A549 (cell line): Measurements from ENCODE around the gene PROCA1. TPM values are rescaled to one million over a fixed set of nuclear protein-coding genes. Genes with fewer than 3 reads are reported as not detected.

Source experiments
- ATAC-seq, 2 experiments: fragments of 200-7000 bp in 1 of 2; fragments of >200 bp in 1 of 2; cut with Nextera tagmentation in 1 of 2; cut with Tn5 transposase in 1 of 2; 3 replicates each; pipeline versions ENCODE4 v1.8.0 to v1.9.1; 2018 to 2020; ENCODE audit warnings: mild to moderate bottlenecking in 1 of 2, moderate library complexity in 1 of 2
- CTCF ChIA-PET: fragments of 300-600 bp; sonication (Branson Sonifier 250); formaldehyde crosslinking; extraction: SDS; loops from one replicate; lab custom pipeline; 2021; ENCODE audit warnings: antibody characterized with exemption, inconsistent platforms; lab: Yijun Ruan, JAX
- POLR2A ChIA-PET: fragments of 350-600 bp; formaldehyde crosslinking; extraction: SDS; loops from one replicate; lab custom pipeline; 2021; ENCODE audit warnings: antibody characterized with exemption, inconsistent platforms; lab: Yijun Ruan, JAX
- DNase-seq, 2 experiments: peaks; one replicate each; pipeline versions ENCODE4 v3.0.0 to v3.0.0-alpha.2; 2011 to 2016; ENCODE audit warnings: low read depth in 1 of 2, low spot score in 1 of 2
- FAIRE-seq: peaks from 2 replicates; lab custom pipeline; 2011; peaks lifted over from hg19 to GRCh38; lab: Jason Lieb, UNC
- H3K27ac ChIP-seq, 2 experiments: fragments of >200 bp; sonication (Bioruptor Twin); formaldehyde crosslinking; 3 replicates each; pipeline ENCODE4 v1.5.1; 2016 to 2017
- H3K4me1 ChIP-seq: fragments of >200 bp; sonication (Bioruptor Twin); formaldehyde crosslinking; 3 replicates; pipeline ENCODE4 v1.6.1; 2016
- H3K4me2 ChIP-seq: fragments of >200 bp; sonication (Bioruptor Twin); formaldehyde crosslinking; 3 replicates; pipeline ENCODE4 v1.6.1; 2016
- H3K4me3 ChIP-seq: fragments of >200 bp; sonication (Bioruptor Twin); formaldehyde crosslinking; 3 replicates; pipeline ENCODE4 v1.5.1; 2016
- H3K9me3 ChIP-seq: fragments of >200 bp; sonication (Bioruptor Twin); formaldehyde crosslinking; 3 replicates; pipeline ENCODE4 v1.6.1; 2016
- CBX2 ChIP-seq: fragments of 200-600 bp; sonication (generic); IDR thresholded peaks from 2 replicates; pipeline ENCODE4 v1.6.1; 2016; ENCODE audit warnings: low read depth, mild to moderate bottlenecking, borderline replicate concordance
- CBX8 ChIP-seq: fragments of 200-600 bp; sonication (generic); IDR thresholded peaks from 2 replicates; pipeline ENCODE4 v1.6.1; 2016
- CEBPB ChIP-seq, 2 experiments: fragments of >200 bp in 1 of 2; sonication (Bioruptor Twin) in 1 of 2; formaldehyde crosslinking in 1 of 2; IDR thresholded peaks; 2 replicates each; pipeline ENCODE4 v1.6.1; 2012 to 2016
- CHD2 ChIP-seq: fragments of 150-350 bp; IDR thresholded peaks from 2 replicates; pipeline ENCODE4 v1.6.1; 2014; ENCODE audit warnings: low read length; ENCODE audit not compliant: partially characterized antibody
- CHD4 ChIP-seq: fragments of 200-600 bp; sonication (generic); IDR thresholded peaks from 2 replicates; pipeline ENCODE4 v1.6.1; 2016; ENCODE audit warnings: antibody characterized with exemption, mild to moderate bottlenecking, borderline replicate concordance
- EHF ChIP-seq: fragments of 250-450 bp; sonication (Bioruptor Pico); IDR thresholded peaks from 2 replicates; pipeline ENCODE4 v1.5.0; 2020; ENCODE audit warnings: mild to moderate bottlenecking
- ELK1 ChIP-seq: fragments of 150-350 bp; IDR thresholded peaks from 2 replicates; pipeline ENCODE4 v1.6.1; 2014; ENCODE audit warnings: low read depth, mild to moderate bottlenecking, low read length
- EP300 ChIP-seq, 2 experiments: fragments of >200 bp; sonication (Bioruptor Twin); formaldehyde crosslinking; IDR thresholded peaks; 2 replicates in 1 of 2; 3 replicates in 1 of 2; pipeline ENCODE4 v1.6.1; 2016 to 2017
- FOSB ChIP-seq: fragments of 250-450 bp; sonication (Bioruptor Pico); IDR thresholded peaks from 2 replicates; pipeline ENCODE4 v1.5.0; 2020; ENCODE audit warnings: mild to moderate bottlenecking, moderate library complexity
- FOSL2 ChIP-seq, 2 experiments: fragments of 450-650 bp in 1 of 2; fragments of >200 bp in 1 of 2; sonication (Bioruptor Twin) in 1 of 2; formaldehyde crosslinking; IDR thresholded peaks; 2 replicates each; pipeline versions ENCODE4 v1.5.0 to v1.6.1; 2016 to 2020; ENCODE audit warnings: mild to moderate bottlenecking in 1 of 2, moderate library complexity in 1 of 2
- HDAC2 ChIP-seq: fragments of 200-600 bp; sonication (generic); IDR thresholded peaks from 2 replicates; pipeline ENCODE4 v1.6.1; 2016
- HEYL ChIP-seq: fragments of 250-450 bp; sonication (Bioruptor Pico); IDR thresholded peaks from 2 replicates; pipeline ENCODE4 v1.8.0; 2021; ENCODE audit warnings: mild to moderate bottlenecking, moderate library complexity
- HMGXB4 ChIP-seq: fragments of 250-450 bp; sonication (Bioruptor Pico); IDR thresholded peaks from 2 replicates; pipeline ENCODE4 v1.5.0; 2021; ENCODE audit warnings: mild to moderate bottlenecking, moderate library complexity, borderline replicate concordance
- HOXA7 ChIP-seq: fragments of 250-450 bp; sonication (Bioruptor Pico); IDR thresholded peaks from 2 replicates; pipeline ENCODE4 v1.5.0; 2020; ENCODE audit warnings: mild to moderate bottlenecking, moderate library complexity
- HOXB13 ChIP-seq: fragments of 250-450 bp; sonication (Bioruptor Pico); IDR thresholded peaks from 2 replicates; pipeline ENCODE4 v1.5.0; 2020; ENCODE audit warnings: low read depth, mild to moderate bottlenecking, moderate library complexity
- HOXB5 ChIP-seq: fragments of 250-450 bp; sonication (Bioruptor Pico); IDR thresholded peaks from 2 replicates; pipeline ENCODE4 v1.5.0; 2020; ENCODE audit warnings: mild to moderate bottlenecking, moderate library complexity
- KDM1A ChIP-seq: fragments of 200-600 bp; sonication (generic); IDR thresholded peaks from 2 replicates; pipeline ENCODE4 v1.6.1; 2016; ENCODE audit warnings: low read depth, mild to moderate bottlenecking
- KDM5A ChIP-seq: fragments of 200-600 bp; sonication (generic); IDR thresholded peaks from 2 replicates; pipeline ENCODE4 v1.6.1; 2016; ENCODE audit warnings: antibody characterized with exemption, mild to moderate bottlenecking
- MAFK ChIP-seq: fragments of 450-650 bp; IDR thresholded peaks from 2 replicates; pipeline ENCODE4 v1.6.1; 2014; ENCODE audit not compliant: partially characterized antibody
- MAX ChIP-seq: IDR thresholded peaks from 2 replicates; pipeline ENCODE4 v1.6.1; 2012
- MYC ChIP-seq: IDR thresholded peaks from 2 replicates; pipeline ENCODE4 v1.6.1; 2012; ENCODE audit warnings: mild to moderate bottlenecking, inconsistent platforms, low read length, improper control_type of control experiment, borderline replicate concordance
- NPAS2 ChIP-seq: fragments of 250-450 bp; sonication (Bioruptor Pico); IDR thresholded peaks from 2 replicates; pipeline ENCODE4 v1.8.0; 2022; ENCODE audit warnings: mild to moderate bottlenecking, moderate library complexity, borderline replicate concordance
- NR3C1 ChIP-seq: fragments of >200 bp; sonication (Bioruptor Twin); formaldehyde crosslinking; IDR thresholded peaks from 3 replicates; pipeline ENCODE4 v1.6.1; 2017
- PBX3 ChIP-seq: IDR thresholded peaks from 2 replicates; pipeline ENCODE4 v1.6.1; 2012
- POLR2A ChIP-seq: IDR thresholded peaks from 2 replicates; pipeline ENCODE4 v1.6.1; 2012; ENCODE audit warnings: mild to moderate bottlenecking, low read length
- RAD21 ChIP-seq, 2 experiments: fragments of >200 bp in 1 of 2; sonication (Bioruptor Twin) in 1 of 2; formaldehyde crosslinking in 1 of 2; IDR thresholded peaks in 1 of 2; conservative IDR thresholded peaks in 1 of 2; 2 replicates in 1 of 2; 3 replicates in 1 of 2; pipeline ENCODE4 v1.6.1; 2012 to 2018; ENCODE audit warnings: inconsistent platforms in 1 of 2
- RFX5 ChIP-seq: fragments of 450-650 bp; IDR thresholded peaks from 2 replicates; pipeline ENCODE4 v1.7.1; 2014; ENCODE audit warnings: antibody characterized with exemption, mild to moderate bottlenecking, moderate library complexity
- SMC3 ChIP-seq: fragments of >200 bp; sonication (Bioruptor Twin); formaldehyde crosslinking; IDR thresholded peaks from 3 replicates; pipeline ENCODE4 v1.6.1; 2018; ENCODE audit warnings: inconsistent platforms
- TFCP2L1 ChIP-seq: fragments of 250-450 bp; sonication (Bioruptor Pico); IDR thresholded peaks from 2 replicates; pipeline ENCODE4 v1.5.0; 2021; ENCODE audit warnings: mild to moderate bottlenecking
- TP53 ChIP-seq: fragments of 250-450 bp; sonication (Bioruptor Pico); IDR thresholded peaks from 2 replicates; pipeline ENCODE4 v1.5.0; 2021; ENCODE audit warnings: mild to moderate bottlenecking, moderate library complexity
- ZFP36 ChIP-seq: fragments of 450-650 bp; IDR thresholded peaks from 2 replicates; pipeline ENCODE4 v1.6.1; 2014; ENCODE audit warnings: borderline replicate concordance; ENCODE audit not compliant: partially characterized antibody
- WGBS: methylation state at CpG from one replicate; pipeline ENCODE4 v1.1.6; 2017; ENCODE audit errors: missing lambda C conversion rate; 5-methylcytosine and 5-hydroxymethylcytosine counted together
- polyA plus RNA-seq, 4 experiments: library from polyadenylated mRNA; depleted of rRNA in 3 of 4; stranded (reverse); fragments of >200 nt; fragmentation: RNase III in 1 of 4; extraction: RNeasy Plus Mini Kit Qiagen cat#74134 plus additional on column Dnase treatment in 1 of 4; gene quantifications; 2 replicates in 3 of 4; 3 replicates in 1 of 4; pipeline ENCODE4 v1.2.3, GENCODE V29; 2011 to 2017
- TF ChIP-seq, protein P1 (sequence below): fragments of 250-450 bp; sonication (Bioruptor Pico); IDR thresholded peaks from 2 replicates; pipeline ENCODE4 v1.5.0; 2020; ENCODE audit warnings: low read depth, mild to moderate bottlenecking, moderate library complexity
- TF ChIP-seq, protein P2 (sequence below): fragments of >200 bp; sonication (Bioruptor Twin); formaldehyde crosslinking; IDR thresholded peaks from 3 replicates; pipeline ENCODE4 v1.6.1; 2016

PROCA1 gene
- polyA plus RNA-seq, 2 of the 4 experiments (the other 2 are of a cell fraction) = 4.0 to 4.9 TPM

DNA sequence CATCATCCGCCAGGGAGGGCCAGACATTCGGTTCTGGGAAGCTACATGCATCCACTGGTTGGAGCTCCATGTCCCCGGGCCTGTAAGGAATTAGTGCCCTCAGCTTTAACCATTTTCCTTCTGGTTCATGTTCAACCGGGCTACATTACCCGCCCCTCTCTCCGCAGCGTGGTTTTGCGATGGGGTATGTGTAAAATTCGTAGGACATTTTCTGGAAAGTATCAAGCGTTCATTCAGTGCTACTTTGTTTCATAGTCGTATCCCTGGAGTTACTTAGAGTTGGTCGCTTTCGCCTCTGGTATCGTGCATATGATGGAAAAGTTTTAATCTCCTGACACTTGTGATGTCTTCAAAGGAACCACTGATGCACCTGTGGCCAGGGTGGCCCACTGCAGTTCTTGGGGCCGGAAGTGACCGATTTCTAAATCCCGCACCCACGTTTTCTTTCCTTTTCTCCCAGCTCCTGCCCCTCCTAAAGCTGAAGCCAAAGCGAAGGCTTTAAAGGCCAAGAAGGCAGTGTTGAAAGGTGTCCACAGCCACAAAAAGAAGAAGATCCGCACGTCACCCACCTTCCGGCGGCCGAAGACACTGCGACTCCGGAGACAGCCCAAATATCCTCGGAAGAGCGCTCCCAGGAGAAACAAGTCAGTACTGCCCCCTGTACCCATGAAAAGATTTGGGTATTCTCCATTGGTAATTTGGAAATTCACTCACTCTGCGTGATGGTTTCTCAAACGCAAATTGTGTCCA is 8.7 kb upstream of the PROCA1 start (continued):
- TF ChIP-seq HMGXB4 (0 out of 2 replicates have a peak, but pooled peaks have one; percentile 75), SMC3 (0 out of 3 replicates have a peak, but pooled peaks have one; percentile 6), FOSB (CRISPR knock-in tag) (peak; percentile 29; the same call in 1 of the 2 replicates)

GRCh38 chr17:28719021-28719433 is 7.3 kb upstream of the PROCA1 start:
- FAIRE-seq (no peak), DNase-seq (no peak), ATAC-seq (no peak)
- ChIA-PET POLR2A (interaction anchor here (0.6 to 2.3 kb wide), 31 partner anchors 9 to 575 kb away, joined by 3 to 54 read pairs (median 5); partner anchors contain the start of genes BLTP2, FAM222B, NEK8 and NUFIP2), CTCF (interaction anchor here (0.8 to 17.5 kb wide), 10 partner anchors 8 to 234 kb away, joined by 3 to 977 read pairs (median 5); partner anchors contain the start of genes BLTP2, SDF2, SUPT6H and TRAF4)
- Histone ChIP-seq H3K4me2 (peak overlapping the region; percentile 90), H3K27ac (peak overlapping the region; percentile 96), H3K4me3 (peak overlapping the region; percentile 77), H3K9me3 (no peaks in the 10 kb centered on the region), H3K4me1 (peaks cover 49% of the 10 kb centered on the region)
- 33% methylated on average over 18 of the region's 18 CpGs for WGBS
- TF ChIP-seq KDM5A = no peak
- no peak for TF ChIP-seq MAX
- no peak for TF ChIP-seq CBX2
- TF ChIP-seq TFCP2L1 (CRISPR knock-in tag) = no peak
- no peak for TF ChIP-seq MAFK
- TF ChIP-seq HOXA7 (CRISPR knock-in tag) = no peak
- no peak for TF ChIP-seq NR3C1
- TF ChIP-seq EP300 (IDR thresholded peaks at IDR 0.05) = no peak
- no peak for TF ChIP-seq TP53 (CRISPR knock-in tag)
- 0 out of 2 replicates have a peak, but pooled peaks have one; percentile 31 for TF ChIP-seq POLR2A
- TF ChIP-seq CBX8 = no peak
- no peak for TF ChIP-seq FOSL2 (IDR thresholded peaks at IDR 0.05)
- peak; percentile 85 for TF ChIP-seq FOSL2 (CRISPR knock-in tag; IDR thresholded peaks at IDR 0.05)
- TF ChIP-seq HOXB5 (CRISPR knock-in tag) = no peak
- TF ChIP-seq HDAC2 = no peak
- no peak for TF ChIP-seq ELK1
- TF ChIP-seq CHD4 = no peak; the same call in 1 of the 2 replicates
- TF ChIP-seq, protein P1, sequence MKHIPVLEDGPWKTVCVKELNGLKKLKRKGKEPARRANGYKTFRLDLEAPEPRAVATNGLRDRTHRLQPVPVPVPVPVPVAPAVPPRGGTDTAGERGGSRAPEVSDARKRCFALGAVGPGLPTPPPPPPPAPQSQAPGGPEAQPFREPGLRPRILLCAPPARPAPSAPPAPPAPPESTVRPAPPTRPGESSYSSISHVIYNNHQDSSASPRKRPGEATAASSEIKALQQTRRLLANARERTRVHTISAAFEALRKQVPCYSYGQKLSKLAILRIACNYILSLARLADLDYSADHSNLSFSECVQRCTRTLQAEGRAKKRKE = no peak
- TF ChIP-seq HOXB13 (CRISPR knock-in tag) = no peak
- peak; percentile 15; the same call in 1 of the 2 replicates for TF ChIP-seq FOSB (CRISPR knock-in tag)
- no peak for TF ChIP-seq RAD21 (conservative IDR thresholded peaks at IDR 0.05 in 1 of 2, IDR thresholded peaks at IDR 0.05 in 1 of 2)
- TF ChIP-seq ZFP36 = no peak
- TF ChIP-seq EHF = no peak
- no peak for TF ChIP-seq CHD2
- 0 out of 2 replicates have a peak, but pooled peaks have one; percentile 30 for TF ChIP-seq KDM1A
- no peak for TF ChIP-seq HEYL (CRISPR knock-in tag)
- TF ChIP-seq SMC3 = no peak
- TF ChIP-seq, protein P2, sequence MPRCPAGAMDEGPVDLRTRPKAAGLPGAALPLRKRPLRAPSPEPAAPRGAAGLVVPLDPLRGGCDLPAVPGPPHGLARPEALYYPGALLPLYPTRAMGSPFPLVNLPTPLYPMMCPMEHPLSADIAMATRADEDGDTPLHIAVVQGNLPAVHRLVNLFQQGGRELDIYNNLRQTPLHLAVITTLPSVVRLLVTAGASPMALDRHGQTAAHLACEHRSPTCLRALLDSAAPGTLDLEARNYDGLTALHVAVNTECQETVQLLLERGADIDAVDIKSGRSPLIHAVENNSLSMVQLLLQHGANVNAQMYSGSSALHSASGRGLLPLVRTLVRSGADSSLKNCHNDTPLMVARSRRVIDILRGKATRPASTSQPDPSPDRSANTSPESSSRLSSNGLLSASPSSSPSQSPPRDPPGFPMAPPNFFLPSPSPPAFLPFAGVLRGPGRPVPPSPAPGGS = no peak
- TF ChIP-seq NPAS2 (CRISPR knock-in tag) = no peak
- TF ChIP-seq MYC = no peak
- TF ChIP-seq RFX5 = no peak
- no peak; the same call in 1 of the 2 replicates for TF ChIP-seq PBX3
- no peak for TF ChIP-seq CEBPB (IDR thresholded peaks at IDR 0.05)
